Sigmoid colon (tissue), 3 donors: Measurements from ENCODE around the gene PGRMC2.

Experiments
- POLR2A ChIP-seq, 2 donors: fragments of 450-650 bp; IDR thresholded peaks; one replicate each; pipeline ENCODE4 v1.6.1; 2016; ENCODE audit warnings: antibody characterized with exemption in 2 of 2, mild to moderate bottlenecking in 2 of 2, moderate library complexity in 2 of 2
- TF ChIP-seq, protein P1 (sequence below), 4 experiments: fragments of 450-650 bp in 3 of 4; fragments of 200-600 bp in 1 of 4; IDR thresholded peaks; one replicate each; pipeline ENCODE4 v1.5.1; 2016 to 2019; ENCODE audit warnings: antibody characterized with exemption in 4 of 4, mild to moderate bottlenecking in 3 of 4, moderate library complexity in 2 of 4

DNA sequence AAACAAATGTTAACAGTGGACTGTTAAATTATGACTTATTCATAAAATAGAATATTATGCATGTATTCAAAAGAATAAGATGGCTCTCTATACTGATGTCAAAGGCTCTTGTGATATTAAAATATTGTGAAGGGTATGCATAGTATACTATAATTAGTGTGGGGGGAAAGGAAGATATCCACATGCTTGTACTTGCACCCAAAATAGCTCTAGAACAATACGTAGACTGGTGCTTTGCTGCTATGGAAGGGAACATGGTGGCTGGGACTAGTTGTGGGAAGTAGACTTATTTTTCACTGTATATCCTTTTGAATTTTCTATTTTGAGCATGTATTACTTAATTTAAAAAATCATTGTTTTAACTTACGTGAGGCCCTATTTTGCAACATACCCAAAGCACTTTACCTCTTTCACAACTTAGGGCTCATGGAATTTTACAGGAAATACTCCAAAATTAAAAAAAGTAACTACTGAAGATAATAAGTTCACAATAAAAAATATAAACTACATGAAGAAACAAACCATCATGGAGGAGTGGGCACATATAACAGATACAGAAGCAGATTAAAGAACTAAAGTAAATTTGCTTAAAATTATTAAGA, 7.9 kb downstream of the PGRMC2 start:
- TF ChIP-seq, protein P1, sequence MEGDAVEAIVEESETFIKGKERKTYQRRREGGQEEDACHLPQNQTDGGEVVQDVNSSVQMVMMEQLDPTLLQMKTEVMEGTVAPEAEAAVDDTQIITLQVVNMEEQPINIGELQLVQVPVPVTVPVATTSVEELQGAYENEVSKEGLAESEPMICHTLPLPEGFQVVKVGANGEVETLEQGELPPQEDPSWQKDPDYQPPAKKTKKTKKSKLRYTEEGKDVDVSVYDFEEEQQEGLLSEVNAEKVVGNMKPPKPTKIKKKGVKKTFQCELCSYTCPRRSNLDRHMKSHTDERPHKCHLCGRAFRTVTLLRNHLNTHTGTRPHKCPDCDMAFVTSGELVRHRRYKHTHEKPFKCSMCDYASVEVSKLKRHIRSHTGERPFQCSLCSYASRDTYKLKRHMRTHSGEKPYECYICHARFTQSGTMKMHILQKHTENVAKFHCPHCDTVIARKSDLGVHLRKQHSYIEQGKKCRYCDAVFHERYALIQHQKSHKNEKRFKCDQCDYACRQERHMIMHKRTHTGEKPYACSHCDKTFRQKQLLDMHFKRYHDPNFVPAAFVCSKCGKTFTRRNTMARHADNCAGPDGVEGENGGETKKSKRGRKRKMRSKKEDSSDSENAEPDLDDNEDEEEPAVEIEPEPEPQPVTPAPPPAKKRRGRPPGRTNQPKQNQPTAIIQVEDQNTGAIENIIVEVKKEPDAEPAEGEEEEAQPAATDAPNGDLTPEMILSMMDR (IDR thresholded peaks at IDR 0.05): no peak
- TF ChIP-seq POLR2A (IDR thresholded peaks at IDR 0.05): no peak
